ENCODE data around the gene COL7A1.

Gene COL7A1

DNA sequence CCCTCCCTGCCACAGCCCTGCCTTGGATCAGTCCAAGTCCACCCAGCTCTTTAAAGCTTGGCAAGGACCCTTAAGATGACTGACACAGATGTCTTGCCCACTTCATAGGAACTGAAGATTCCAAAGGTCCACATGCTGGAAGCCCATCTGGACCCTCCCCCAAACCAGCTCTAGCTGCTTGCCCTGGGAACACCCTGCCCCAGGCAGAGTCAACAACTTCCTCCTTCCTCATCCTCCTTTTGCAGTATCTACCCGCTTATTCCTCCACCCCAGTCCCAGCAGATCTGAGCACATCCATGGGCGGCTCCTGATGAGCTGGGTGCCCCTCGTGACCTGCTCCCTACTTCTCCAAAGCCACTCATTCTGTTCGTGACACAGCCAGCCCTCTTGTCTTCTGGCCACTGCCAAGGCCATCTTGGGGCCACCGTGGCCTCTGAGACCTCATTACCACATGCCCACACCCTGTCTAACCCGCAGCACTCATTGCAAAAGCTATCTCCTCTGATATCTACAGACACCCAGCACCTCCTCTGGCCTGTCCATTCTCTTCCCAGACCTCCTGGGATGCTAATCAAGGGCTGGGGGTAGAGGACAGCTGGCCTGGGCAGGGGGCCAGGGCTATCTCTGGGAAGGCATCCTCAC is 36.5 kb downstream of the COL7A1 start:
- peak overlapping the region; percentile 77 for H3K27ac ChIP-seq
- H3K9me3 ChIP-seq (ENCODE audit: severe bottlenecking): no peaks in the 10 kb centered on the region
- TF ChIP-seq, protein P1, sequence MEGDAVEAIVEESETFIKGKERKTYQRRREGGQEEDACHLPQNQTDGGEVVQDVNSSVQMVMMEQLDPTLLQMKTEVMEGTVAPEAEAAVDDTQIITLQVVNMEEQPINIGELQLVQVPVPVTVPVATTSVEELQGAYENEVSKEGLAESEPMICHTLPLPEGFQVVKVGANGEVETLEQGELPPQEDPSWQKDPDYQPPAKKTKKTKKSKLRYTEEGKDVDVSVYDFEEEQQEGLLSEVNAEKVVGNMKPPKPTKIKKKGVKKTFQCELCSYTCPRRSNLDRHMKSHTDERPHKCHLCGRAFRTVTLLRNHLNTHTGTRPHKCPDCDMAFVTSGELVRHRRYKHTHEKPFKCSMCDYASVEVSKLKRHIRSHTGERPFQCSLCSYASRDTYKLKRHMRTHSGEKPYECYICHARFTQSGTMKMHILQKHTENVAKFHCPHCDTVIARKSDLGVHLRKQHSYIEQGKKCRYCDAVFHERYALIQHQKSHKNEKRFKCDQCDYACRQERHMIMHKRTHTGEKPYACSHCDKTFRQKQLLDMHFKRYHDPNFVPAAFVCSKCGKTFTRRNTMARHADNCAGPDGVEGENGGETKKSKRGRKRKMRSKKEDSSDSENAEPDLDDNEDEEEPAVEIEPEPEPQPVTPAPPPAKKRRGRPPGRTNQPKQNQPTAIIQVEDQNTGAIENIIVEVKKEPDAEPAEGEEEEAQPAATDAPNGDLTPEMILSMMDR (IDR thresholded peaks at IDR 0.05; ENCODE audit: low read depth, low read length): no peak
- H3K36me3 ChIP-seq: no peaks in the 10 kb centered on the region; the same call in 1 of the 2 replicates
- no peak for DNase-seq
- H3K4me3 ChIP-seq (ENCODE audit: low read depth, low read length): no peak overlapping the region
- H3K27me3 ChIP-seq (ENCODE audit: insufficient read depth, low read depth, severe bottlenecking): no peaks in the 10 kb centered on the region

DNA sequence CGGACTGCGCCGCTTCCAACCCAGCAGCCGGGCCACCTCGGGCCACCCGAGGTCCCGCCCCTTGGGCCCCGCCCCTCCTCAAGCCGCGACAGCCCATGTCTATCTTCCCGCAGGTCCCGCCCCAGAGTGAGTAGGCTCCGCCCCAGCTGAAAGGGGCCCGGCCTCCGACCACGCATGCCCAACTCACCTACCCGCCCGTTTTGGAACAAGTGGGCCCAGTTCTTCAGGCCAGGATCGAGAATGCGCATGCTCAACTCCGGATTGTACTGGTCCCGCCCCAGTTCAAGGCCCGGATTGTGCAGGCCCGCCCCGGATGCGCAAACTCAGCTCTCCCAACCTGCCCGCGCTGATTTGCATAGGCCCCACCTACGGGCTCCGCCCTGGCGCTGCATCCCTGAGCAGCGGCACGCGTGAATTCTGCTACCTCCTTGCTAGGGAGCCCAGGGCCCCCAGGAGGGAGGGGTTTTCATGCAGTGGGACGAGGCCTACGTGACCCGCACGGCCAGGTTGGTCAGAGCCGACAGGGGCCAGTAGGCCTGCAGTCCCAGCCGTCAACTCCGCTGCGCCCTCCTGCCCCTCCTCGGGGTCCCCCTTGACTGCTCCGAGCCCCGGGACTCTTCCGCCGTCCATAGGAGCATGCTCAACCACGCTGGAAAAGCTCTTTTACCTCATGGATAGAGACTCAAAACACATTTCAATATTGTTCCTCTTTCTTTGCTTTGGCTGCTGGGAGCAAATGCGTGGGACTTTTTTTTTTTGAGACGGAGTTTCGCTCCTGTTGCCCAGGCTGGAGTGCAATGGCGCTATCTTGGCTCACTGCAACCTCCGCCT is 38.1 kb downstream of the COL7A1 start, which contains the start of gene PFKFB4:
TSS of gene PFKFB4 (minus strand) at position 8 of the 831 bp plus-strand sequence. CDS start 26 bp downstream, outside the sequence.
- Histone ChIP-seq H3K9me3 (ENCODE audit: severe bottlenecking) (no peaks in the 10 kb centered on the region), H3K4me3 (ENCODE audit: low read depth, low read length) (peak within 1 kb of the TSS; percentile 52), H3K27ac (peak within 1 kb of the TSS; percentile 77), H3K36me3 (no peaks in the 10 kb centered on the region; the same call in 1 of the 2 replicates), H3K27me3 (ENCODE audit: insufficient read depth, low read depth, severe bottlenecking) (no peaks in the 10 kb centered on the region)
- TF ChIP-seq, protein P1 (IDR thresholded peaks at IDR 0.05; ENCODE audit: low read depth, low read length): no peak
- DNase-seq: peak; percentile 99

DNA sequence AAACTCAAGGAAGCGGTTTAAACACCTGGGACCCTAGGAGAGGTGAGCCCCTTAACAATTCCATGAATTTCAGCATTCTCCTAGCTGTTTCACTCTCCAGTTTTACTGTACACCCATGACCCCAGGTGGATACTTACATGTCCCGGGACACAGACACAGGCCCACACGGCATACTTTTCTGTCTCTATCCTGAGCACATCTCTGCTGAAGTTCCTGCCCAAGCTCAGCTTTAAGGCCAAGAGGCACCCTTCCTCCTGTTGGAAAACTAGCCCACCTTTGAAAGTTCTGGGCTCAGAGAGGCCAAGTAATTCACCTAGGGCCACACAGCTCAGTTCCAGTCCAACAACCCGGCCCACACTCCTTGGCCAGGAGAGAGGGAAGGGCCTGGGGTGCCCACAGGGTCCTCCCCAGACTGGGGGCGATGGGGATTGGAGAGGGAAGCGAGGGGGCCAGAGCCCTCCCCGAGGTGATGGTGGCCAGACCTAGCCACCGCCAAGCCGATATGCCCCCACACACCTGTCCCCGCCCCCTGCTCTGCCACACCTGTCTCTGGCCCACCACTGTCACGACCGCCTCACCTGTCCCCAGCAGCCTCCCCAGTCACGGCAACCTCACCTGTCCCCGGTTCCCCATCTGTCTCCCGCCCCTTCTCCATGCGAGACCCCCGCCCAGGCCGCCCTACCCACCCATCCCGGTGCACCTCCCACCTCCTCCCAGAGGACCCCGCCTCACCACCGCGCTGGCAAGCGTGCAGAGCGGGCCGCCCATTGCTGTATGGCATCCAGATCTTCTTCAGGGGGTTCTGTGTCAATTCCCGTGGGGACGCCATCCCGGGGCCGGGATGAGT is 39.0 kb downstream of the COL7A1 start:
- DNase-seq: no peak
- H3K4me3 ChIP-seq (ENCODE audit: low read depth, low read length): peak overlapping the region; percentile 52
- H3K27me3 ChIP-seq (ENCODE audit: insufficient read depth, low read depth, severe bottlenecking): no peaks in the 10 kb centered on the region
- peak overlapping the region; percentile 21; the same call in 1 of the 2 replicates for H3K27ac ChIP-seq
- no peaks in the 10 kb centered on the region; the same call in 1 of the 2 replicates for H3K36me3 ChIP-seq
- no peaks in the 10 kb centered on the region for H3K9me3 ChIP-seq (ENCODE audit: severe bottlenecking)
- TF ChIP-seq, protein P1 (IDR thresholded peaks at IDR 0.05; ENCODE audit: low read depth, low read length): no peak

DNA sequence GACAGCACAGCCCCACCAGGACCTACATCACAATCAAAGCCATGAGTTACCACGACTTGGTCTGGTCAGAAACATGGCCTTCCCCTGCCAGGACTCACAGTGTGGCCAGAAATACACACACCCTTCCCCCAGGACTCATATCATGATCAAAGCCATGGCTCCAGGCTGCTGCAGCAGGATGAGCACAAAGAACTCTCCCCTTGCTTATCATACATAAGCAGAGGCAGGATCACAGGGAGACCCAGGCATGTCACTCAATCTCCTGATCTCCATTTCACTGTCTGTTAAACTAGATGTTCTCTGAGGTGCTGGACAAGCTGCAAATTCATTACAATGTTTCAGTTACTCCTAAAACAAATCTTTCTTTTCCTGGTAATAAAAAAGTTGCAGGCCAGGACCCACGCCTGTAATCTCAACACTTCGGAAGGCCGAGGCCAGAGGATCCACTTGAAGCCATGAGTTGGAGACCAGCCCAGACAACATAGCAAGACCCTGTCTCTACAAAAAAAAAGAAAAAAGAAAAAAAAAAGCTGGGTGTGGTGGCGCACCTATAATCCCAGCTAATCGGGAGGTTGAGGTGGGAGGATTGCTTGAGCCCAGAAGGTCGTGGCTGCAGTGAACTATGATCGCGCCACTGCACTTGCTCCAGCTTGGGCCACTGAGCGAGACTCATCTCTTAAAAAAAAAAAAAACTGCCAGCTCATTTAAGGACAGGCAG is 39.7 kb downstream of the COL7A1 start:
- H3K36me3 ChIP-seq: no peaks in the 10 kb centered on the region; the same call in 1 of the 2 replicates
- TF ChIP-seq, protein P1 (IDR thresholded peaks at IDR 0.05; ENCODE audit: low read depth, low read length): no peak
- no peaks in the 10 kb centered on the region for H3K9me3 ChIP-seq (ENCODE audit: severe bottlenecking)
- no peak for DNase-seq
- H3K27ac ChIP-seq: peak overlapping the region; percentile 32
- H3K27me3 ChIP-seq (ENCODE audit: insufficient read depth, low read depth, severe bottlenecking): no peaks in the 10 kb centered on the region
- peak overlapping the region; percentile 52 for H3K4me3 ChIP-seq (ENCODE audit: low read depth, low read length)

Data from WERI-Rb-1 (cell line).